Esophagus muscularis mucosa (tissue), 4 donors: Measurements from ENCODE around the gene KTN1. TPM values are rescaled to one million over a fixed set of nuclear protein-coding genes. Genes with fewer than 3 reads are reported as not detected.

Source experiments
- DNase-seq: peaks from one replicate; pipeline ENCODE4 v3.0.0-alpha.2; 2017; ENCODE audit errors: extremely low spot score
- H3K27ac ChIP-seq, 4 donors: fragments of 200-600 bp; sonication (generic); replicated peaks in 1 of 4; 1 replicate in 3 of 4; 2 replicates in 1 of 4; pipeline ENCODE4 v1.5.1; 2016 to 2019; ENCODE audit warnings: mild to moderate bottlenecking in 1 of 4
- H3K27me3 ChIP-seq, 4 donors: fragments of 200-600 bp; sonication (generic); one replicate each; pipeline versions ENCODE4 v1.5.1 to v1.6.0; 2016 to 2019
- H3K36me3 ChIP-seq, 4 donors: fragments of 200-600 bp; sonication (generic); one replicate each; pipeline ENCODE4 v1.5.1; 2016 to 2019
- H3K4me1 ChIP-seq, 4 donors: fragments of 200-600 bp; sonication (generic); one replicate each; pipeline ENCODE4 v1.5.1; 2016 to 2019
- H3K4me3 ChIP-seq, 4 donors: fragments of 200-600 bp; sonication (generic); 1 replicate in 2 of 4; 2 replicates in 2 of 4; pipeline ENCODE4 v1.5.1; 2016 to 2019; ENCODE audit warnings: mild to moderate bottlenecking in 4 of 4, moderate library complexity in 1 of 4
- H3K9me3 ChIP-seq, 4 donors: fragments of 200-600 bp; sonication (generic); 1 replicate in 3 of 4; 2 replicates in 1 of 4; pipeline ENCODE4 v1.5.1; 2016 to 2019
- EP300 ChIP-seq: sonication (generic); formaldehyde crosslinking; IDR thresholded peaks from one replicate; pipeline ENCODE4 v1.6.1; 2017; ENCODE audit warnings: antibody characterized with exemption
- POLR2A ChIP-seq: fragments of 450-650 bp; IDR thresholded peaks from one replicate; pipeline ENCODE4 v1.6.1; 2017; ENCODE audit warnings: antibody characterized with exemption, moderate library complexity, mild to moderate bottlenecking, low read depth
- POLR2AphosphoS5 ChIP-seq, 2 donors: sonication (generic); formaldehyde crosslinking; IDR thresholded peaks; one replicate each; pipeline ENCODE4 v1.6.1; 2017; ENCODE audit warnings: antibody characterized with exemption in 2 of 2
- WGBS: methylation state at CpG from one replicate; pipeline ENCODE4 v1.1.5; 2018; 5-methylcytosine and 5-hydroxymethylcytosine counted together
- intact Hi-C: fragments of 100-400 bp; cut with DNase I; formaldehyde crosslinking; loops from one replicate; pipeline ENCODE4 v1.15.1; 2023
- total RNA-seq, 4 donors: library from RNA; depleted of rRNA; stranded (reverse); fragments of >200 nt; gene quantifications; one replicate each; pipeline versions ENCODE4 v1.1.0 to v1.2.1, GENCODE V29; 2016
- TF ChIP-seq, protein P1 (sequence below), 3 experiments: fragments of 200-600 bp in 2 of 3; fragments of 450-650 bp in 1 of 3; sonication (generic) in 2 of 3; IDR thresholded peaks; one replicate each; pipeline ENCODE4 v1.5.1; 2017 to 2019; ENCODE audit warnings: antibody characterized with exemption in 3 of 3, mild to moderate bottlenecking in 2 of 3, moderate library complexity in 1 of 3

Gene KTN1
- total RNA-seq, 4 donors from 2014 or later = 137 to 151 (median 146) TPM

DNA sequence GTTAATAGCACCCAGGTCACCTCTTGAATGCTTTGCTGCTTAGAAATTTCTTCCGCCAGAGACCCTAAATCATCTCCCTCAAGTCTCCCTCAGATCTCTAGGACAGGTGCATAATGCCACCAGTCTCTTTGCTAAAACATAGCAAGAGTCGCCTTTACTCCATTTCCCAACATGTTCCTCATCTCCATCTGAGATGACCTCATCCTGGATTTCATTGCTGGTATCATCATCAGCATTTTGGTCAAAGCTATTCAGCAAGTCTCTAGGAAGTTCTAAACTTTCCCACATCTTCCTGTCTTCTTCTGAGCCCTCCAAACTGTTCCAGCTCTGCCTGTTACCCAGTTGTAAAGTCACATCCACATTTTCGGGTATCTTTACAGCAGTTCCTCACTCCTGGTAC is 41.0 kb downstream of the KTN1 start:
- no peak overlapping the region for H3K4me3 ChIP-seq
- intact Hi-C loops = no loop called here
- TF ChIP-seq, protein P1, sequence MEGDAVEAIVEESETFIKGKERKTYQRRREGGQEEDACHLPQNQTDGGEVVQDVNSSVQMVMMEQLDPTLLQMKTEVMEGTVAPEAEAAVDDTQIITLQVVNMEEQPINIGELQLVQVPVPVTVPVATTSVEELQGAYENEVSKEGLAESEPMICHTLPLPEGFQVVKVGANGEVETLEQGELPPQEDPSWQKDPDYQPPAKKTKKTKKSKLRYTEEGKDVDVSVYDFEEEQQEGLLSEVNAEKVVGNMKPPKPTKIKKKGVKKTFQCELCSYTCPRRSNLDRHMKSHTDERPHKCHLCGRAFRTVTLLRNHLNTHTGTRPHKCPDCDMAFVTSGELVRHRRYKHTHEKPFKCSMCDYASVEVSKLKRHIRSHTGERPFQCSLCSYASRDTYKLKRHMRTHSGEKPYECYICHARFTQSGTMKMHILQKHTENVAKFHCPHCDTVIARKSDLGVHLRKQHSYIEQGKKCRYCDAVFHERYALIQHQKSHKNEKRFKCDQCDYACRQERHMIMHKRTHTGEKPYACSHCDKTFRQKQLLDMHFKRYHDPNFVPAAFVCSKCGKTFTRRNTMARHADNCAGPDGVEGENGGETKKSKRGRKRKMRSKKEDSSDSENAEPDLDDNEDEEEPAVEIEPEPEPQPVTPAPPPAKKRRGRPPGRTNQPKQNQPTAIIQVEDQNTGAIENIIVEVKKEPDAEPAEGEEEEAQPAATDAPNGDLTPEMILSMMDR (IDR thresholded peaks at IDR 0.05) = no peak
- no peak for TF ChIP-seq EP300
- TF ChIP-seq POLR2AphosphoS5 (IDR thresholded peaks at IDR 0.05) = no peak
- no peak for TF ChIP-seq POLR2A
- H3K27me3 ChIP-seq = no peaks in the 10 kb centered on the region
- H3K36me3 ChIP-seq = peaks cover 34 to 80% (median 49%) of the 10 kb centered on the region in 4 donors
- H3K9me3 ChIP-seq = no peaks in the 10 kb centered on the region
- H3K27ac ChIP-seq = no peak overlapping the region
- 92% methylated on average over 3 of the region's 3 CpGs for WGBS
- DNase-seq = no peak
- peaks cover 0 to 10% (median 5%) of the 10 kb centered on the region in 4 donors for H3K4me1 ChIP-seq

DNA sequence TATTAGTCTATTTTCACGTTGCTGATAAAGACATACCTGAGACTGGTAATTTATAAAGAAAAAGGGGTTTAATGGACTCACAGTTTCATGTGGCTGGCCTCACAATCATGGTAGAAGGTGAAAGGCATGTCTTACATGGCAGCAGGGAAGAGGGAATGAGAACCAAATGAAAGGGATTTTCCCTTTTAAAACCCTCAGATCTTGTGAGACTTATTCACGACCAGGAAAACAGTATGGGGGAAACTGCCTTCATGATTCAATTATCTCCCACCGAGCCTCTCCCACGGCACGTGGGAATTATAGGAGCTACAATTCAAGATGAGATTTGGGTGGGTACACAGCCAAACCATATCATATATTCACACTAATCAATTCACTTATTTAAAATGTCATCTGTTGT is 41.4 kb downstream of the KTN1 start:
- TF ChIP-seq EP300 (no peak), POLR2A (no peak), POLR2AphosphoS5 (IDR thresholded peaks at IDR 0.05) (no peak)
- TF ChIP-seq, protein P1 (IDR thresholded peaks at IDR 0.05) = no peak
- DNase-seq = no peak
- intact Hi-C loops = no loop called here
- no peaks in the 10 kb centered on the region for H3K27me3 ChIP-seq
- no peak overlapping the region for H3K4me3 ChIP-seq
- no peak overlapping the region for H3K27ac ChIP-seq
- H3K9me3 ChIP-seq = no peaks in the 10 kb centered on the region
- peaks cover 0 to 10% (median 5%) of the 10 kb centered on the region in 4 donors for H3K4me1 ChIP-seq
- 90% methylated on average over 5 of the region's 5 CpGs for WGBS
- peaks cover 30 to 76% (median 47%) of the 10 kb centered on the region in 4 donors for H3K36me3 ChIP-seq

DNA sequence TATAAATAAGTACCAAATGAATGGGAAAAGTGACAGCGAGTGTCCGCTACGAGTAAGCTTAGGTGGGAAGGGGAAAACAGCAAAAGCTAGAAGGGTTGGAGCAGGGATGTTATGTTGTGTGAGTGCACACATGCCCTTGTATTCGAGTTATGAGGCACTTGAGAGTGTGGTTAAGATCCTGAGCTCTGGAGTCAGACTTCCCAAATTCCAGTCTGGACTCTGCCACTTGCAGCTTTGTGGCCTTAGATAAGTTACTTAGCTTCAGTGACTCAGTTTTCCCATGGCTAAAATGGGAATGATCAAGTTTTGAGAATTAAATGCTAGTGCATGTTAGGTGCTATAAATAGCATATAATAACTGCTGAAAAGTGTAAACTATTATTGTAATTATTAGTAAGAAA is 44.9 kb downstream of the KTN1 start:
- intact Hi-C loops = no loop called here
- Histone ChIP-seq H3K27me3 (no peaks in the 10 kb centered on the region), H3K4me3 (no peak overlapping the region), H3K4me1 (peaks cover 0 to 10% (median 5%) of the 10 kb centered on the region in 4 donors), H3K27ac (no peak overlapping the region), H3K9me3 (no peaks in the 10 kb centered on the region), H3K36me3 (peaks cover 24 to 63% (median 40%) of the 10 kb centered on the region in 4 donors)
- TF ChIP-seq EP300 (no peak), POLR2A (no peak), POLR2AphosphoS5 (IDR thresholded peaks at IDR 0.05) (no peak)
- TF ChIP-seq, protein P1 (IDR thresholded peaks at IDR 0.05) = no peak
- WGBS = 96% methylated on average over 4 of the region's 4 CpGs
- no peak for DNase-seq

GRCh38 chr14:55625481-55625880 is 45.5 kb downstream of the KTN1 start:
- no peak for DNase-seq
- intact Hi-C loops = no loop called here
- Histone ChIP-seq H3K36me3 (peaks cover 24 to 63% (median 40%) of the 10 kb centered on the region in 4 donors), H3K27me3 (no peaks in the 10 kb centered on the region), H3K4me1 (peaks cover 0 to 10% (median 5%) of the 10 kb centered on the region in 4 donors), H3K27ac (no peak overlapping the region), H3K9me3 (no peaks in the 10 kb centered on the region), H3K4me3 (no peak overlapping the region)
- TF ChIP-seq POLR2AphosphoS5 (IDR thresholded peaks at IDR 0.05) (no peak), EP300 (no peak), POLR2A (no peak)
- TF ChIP-seq, protein P1 (IDR thresholded peaks at IDR 0.05) = no peak
- WGBS = 76% methylated on average over 2 of the region's 2 CpGs

GRCh38 chr14:55626131-55626530 is 46.1 kb downstream of the KTN1 start:
- DNase-seq = no peak
- H3K27ac ChIP-seq = no peak overlapping the region
- no peak overlapping the region for H3K4me3 ChIP-seq
- intact Hi-C loops = no loop called here
- no peaks in the 10 kb centered on the region for H3K27me3 ChIP-seq
- no peak for TF ChIP-seq EP300
- TF ChIP-seq POLR2A = no peak
- TF ChIP-seq POLR2AphosphoS5 (IDR thresholded peaks at IDR 0.05) = no peak
- TF ChIP-seq, protein P1 (IDR thresholded peaks at IDR 0.05) = no peak
- no peaks in the 10 kb centered on the region for H3K9me3 ChIP-seq
- WGBS = 84% methylated on average over 4 of the region's 4 CpGs
- peaks cover 19 to 63% (median 37%) of the 10 kb centered on the region in 4 donors for H3K36me3 ChIP-seq
- H3K4me1 ChIP-seq = peaks cover 0 to 10% (median 5%) of the 10 kb centered on the region in 4 donors
